CD14-positive monocyte (primary cell): ENCODE measurements around the gene ELAPOR1. TPM values are rescaled to one million over a fixed set of nuclear protein-coding genes. Genes with fewer than 3 reads are reported as not detected.
A peak's percentile ranks its signal among the peaks of the same experiment; 100 is the strongest.

ENCODE experiments used
- DNase-seq, 3 donors: peaks; one replicate each; pipeline ENCODE4 v3.0.0-alpha.2; 2011 to 2022
- H2AFZ ChIP-seq: 2 replicates; pipeline ENCODE4 v1.6.0; 2012; ENCODE audit warnings: mild to moderate bottlenecking, low read depth, low read length, inconsistent platforms; ENCODE audit not compliant: insufficient read depth, poor library complexity, severe bottlenecking
- H3K27ac ChIP-seq, 2 donors: 1 replicate in 1 of 2; 2 replicates in 1 of 2; pipeline ENCODE4 v1.5.1; 2012 to 2013; ENCODE audit warnings: low read length in 2 of 2, control low read depth in 1 of 2, inconsistent platforms in 1 of 2, low read depth in 1 of 2, mild to moderate bottlenecking in 1 of 2
- H3K27me3 ChIP-seq, 2 donors: one replicate each; pipeline versions ENCODE4 v1.6.0 to v1.6.1; 2011 to 2013; ENCODE audit warnings: low read length in 2 of 2; ENCODE audit not compliant: control insufficient read depth in 2 of 2, insufficient read depth in 2 of 2
- H3K36me3 ChIP-seq, 2 donors: replicated peaks in 1 of 2; 1 replicate in 1 of 2; 2 replicates in 1 of 2; pipeline versions ENCODE4 v1.5.1 to v1.6.1; 2012 to 2013; ENCODE audit warnings: low read length in 2 of 2, control low read depth in 1 of 2, inconsistent platforms in 1 of 2, mild to moderate bottlenecking in 1 of 2; ENCODE audit not compliant: insufficient read depth in 2 of 2, control insufficient read depth in 1 of 2
- H3K4me1 ChIP-seq, 2 donors: 1 replicate in 1 of 2; 2 replicates in 1 of 2; pipeline versions ENCODE4 v1.5.1 to v1.6.1; 2012 to 2013; ENCODE audit warnings: low read length in 2 of 2, control low read depth in 1 of 2, inconsistent platforms in 1 of 2, mild to moderate bottlenecking in 1 of 2, moderate library complexity in 1 of 2; ENCODE audit not compliant: insufficient read depth in 2 of 2, control insufficient read depth in 1 of 2
- H3K4me2 ChIP-seq: replicated peaks from 2 replicates; pipeline ENCODE3; 2012; ENCODE audit warnings: low read length, moderate library complexity, mild to moderate bottlenecking; ENCODE audit not compliant: poor library complexity, severe bottlenecking; ENCODE audit errors: extremely low read depth
- H3K4me3 ChIP-seq, 3 experiments: fragments of 200-600 bp in 1 of 3; sonication (generic) in 1 of 3; replicated peaks in 1 of 3; 1 replicate in 2 of 3; 2 replicates in 1 of 3; pipeline ENCODE4 v1.5.1; 2011 to 2013; ENCODE audit warnings: low read length in 3 of 3, mild to moderate bottlenecking in 3 of 3, control low read depth in 2 of 3, low read depth in 2 of 3, inconsistent platforms in 1 of 3, moderate library complexity in 1 of 3
- H3K79me2 ChIP-seq: 2 replicates; pipeline ENCODE4 v1.6.0; 2012; ENCODE audit warnings: mild to moderate bottlenecking, control low read depth, inconsistent platforms, low read length, moderate library complexity; ENCODE audit not compliant: insufficient read depth
- H3K9ac ChIP-seq: 2 replicates; pipeline ENCODE4 v1.6.0; 2017; ENCODE audit warnings: low read length, mild to moderate bottlenecking; ENCODE audit not compliant: insufficient read depth, poor library complexity, severe bottlenecking
- H3K9me3 ChIP-seq, 2 donors: replicated peaks in 1 of 2; 1 replicate in 1 of 2; 2 replicates in 1 of 2; pipeline versions ENCODE4 v1.5.1 to v1.6.1; 2012 to 2013; ENCODE audit warnings: low read length in 2 of 2, control low read depth in 1 of 2; ENCODE audit not compliant: control insufficient read depth in 1 of 2, insufficient read depth in 1 of 2
- H4K20me1 ChIP-seq: 2 replicates; pipeline ENCODE4 v1.6.0; 2012; ENCODE audit warnings: mild to moderate bottlenecking, low read length, control low read depth, moderate library complexity; ENCODE audit not compliant: insufficient read depth
- H3K27ac Mint-ChIP-seq, 7 donors: one replicate each; pipeline ENCODE4 v1.8.0; 2020; ENCODE audit warnings: mild to moderate bottlenecking in 7 of 7, mixed read lengths in 7 of 7, moderate library complexity in 6 of 7, inconsistent platforms in 2 of 7
- H3K27me3 Mint-ChIP-seq, 3 donors: one replicate each; pipeline ENCODE4 v1.8.0; 2021 to 2022; ENCODE audit warnings: low read depth in 3 of 3, mild to moderate bottlenecking in 3 of 3, mixed read lengths in 3 of 3, moderate library complexity in 3 of 3, inconsistent platforms in 1 of 3
- H3K36me3 Mint-ChIP-seq, 2 donors: one replicate each; pipeline ENCODE4 v1.8.0; 2020; ENCODE audit warnings: mixed read lengths in 2 of 2, inconsistent platforms in 1 of 2, mild to moderate bottlenecking in 1 of 2
- H3K4me1 Mint-ChIP-seq: one replicate; pipeline ENCODE4 v1.8.0; 2020; ENCODE audit warnings: mild to moderate bottlenecking, mixed read lengths
- H3K4me3 Mint-ChIP-seq, 2 donors: one replicate each; pipeline ENCODE4 v1.8.0; 2020; ENCODE audit warnings: mild to moderate bottlenecking in 2 of 2, mixed read lengths in 2 of 2, moderate library complexity in 1 of 2
- H3K9me3 Mint-ChIP-seq, 7 donors: one replicate each; pipeline ENCODE4 v1.8.0; 2020 to 2022; ENCODE audit warnings: mixed read lengths in 7 of 7, mild to moderate bottlenecking in 6 of 7, moderate library complexity in 6 of 7, inconsistent platforms in 2 of 7
- WGBS: methylation state at CpG from one replicate; pipeline ENCODE4 v1.1.5; 2013; ENCODE audit warnings: missing lambda C conversion rate; ENCODE audit not compliant: insufficient coverage; 5-methylcytosine and 5-hydroxymethylcytosine counted together
- intact Hi-C, 2 donors: fragments of 100-400 bp; cut with micrococcal nuclease; formaldehyde crosslinking; loops; one replicate each; pipeline versions ENCODE4 v1.15.0 to v1.15.1; 2023
- polyA plus RNA-seq, 3 donors: library from polyadenylated mRNA; depleted of rRNA in 1 of 3; unstranded in 2 of 3; stranded (reverse) in 1 of 3; fragments of 300-500 nt in 2 of 3; fragments of >200 nt in 1 of 3; fragmentation: Illumina TruSeq in 2 of 3; gene quantifications; 1 replicate in 2 of 3; 2 replicates in 1 of 3; pipeline ENCODE4 v1.2.3, GENCODE V29; 2012 to 2021
- TF ChIP-seq, protein P1 (sequence below): fragments of 200-600 bp; IDR thresholded peaks from one replicate; pipeline ENCODE4 v1.8.0; 2022; ENCODE audit warnings: antibody characterized with exemption, mild to moderate bottlenecking

The ELAPOR1 gene
- polyA plus RNA-seq, 3 donors = 0.12 TPM; not detected in 2

GRCh38 chr1:109078317-109078716 is 35.6 kb upstream of the ELAPOR1 start:
- Histone ChIP-seq H3K9me3 (no peaks in the 10 kb centered on the region), H3K36me3 (no peaks in the 10 kb centered on the region), H3K79me2 (peaks cover 22% of the 10 kb centered on the region), H3K9ac (no peak overlapping the region), H3K4me3 (no peak overlapping the region), H3K4me2 (no peak overlapping the region), H3K27ac (no peak overlapping the region), H3K27me3 (no peaks in the 10 kb centered on the region), H2AFZ (no peak overlapping the region), H4K20me1 (no peaks in the 10 kb centered on the region), H3K4me1 (peaks cover 13 to 20% of the 10 kb centered on the region in 2 donors)
- peaks cover 0 to 2% (median 0%) of the 10 kb centered on the region in 7 donors for H3K9me3 Mint-ChIP-seq
- TF ChIP-seq, protein P1, sequence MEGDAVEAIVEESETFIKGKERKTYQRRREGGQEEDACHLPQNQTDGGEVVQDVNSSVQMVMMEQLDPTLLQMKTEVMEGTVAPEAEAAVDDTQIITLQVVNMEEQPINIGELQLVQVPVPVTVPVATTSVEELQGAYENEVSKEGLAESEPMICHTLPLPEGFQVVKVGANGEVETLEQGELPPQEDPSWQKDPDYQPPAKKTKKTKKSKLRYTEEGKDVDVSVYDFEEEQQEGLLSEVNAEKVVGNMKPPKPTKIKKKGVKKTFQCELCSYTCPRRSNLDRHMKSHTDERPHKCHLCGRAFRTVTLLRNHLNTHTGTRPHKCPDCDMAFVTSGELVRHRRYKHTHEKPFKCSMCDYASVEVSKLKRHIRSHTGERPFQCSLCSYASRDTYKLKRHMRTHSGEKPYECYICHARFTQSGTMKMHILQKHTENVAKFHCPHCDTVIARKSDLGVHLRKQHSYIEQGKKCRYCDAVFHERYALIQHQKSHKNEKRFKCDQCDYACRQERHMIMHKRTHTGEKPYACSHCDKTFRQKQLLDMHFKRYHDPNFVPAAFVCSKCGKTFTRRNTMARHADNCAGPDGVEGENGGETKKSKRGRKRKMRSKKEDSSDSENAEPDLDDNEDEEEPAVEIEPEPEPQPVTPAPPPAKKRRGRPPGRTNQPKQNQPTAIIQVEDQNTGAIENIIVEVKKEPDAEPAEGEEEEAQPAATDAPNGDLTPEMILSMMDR = no peak
- intact Hi-C loops = no loop called here
- peaks cover 11% of the 10 kb centered on the region for H3K4me1 Mint-ChIP-seq
- H3K27ac Mint-ChIP-seq = peak overlapping the region in 1 of 7 donors; percentile 35
- peaks cover 0 to 3% (median 3%) of the 10 kb centered on the region in 3 donors for H3K27me3 Mint-ChIP-seq
- peak in 1 of 3 donors; percentile 16 for DNase-seq
- 83% methylated on average over 1 of the region's 1 CpG for WGBS
- H3K36me3 Mint-ChIP-seq = peaks cover 6 to 10% of the 10 kb centered on the region in 2 donors
- H3K4me3 Mint-ChIP-seq = no peak overlapping the region

DNA sequence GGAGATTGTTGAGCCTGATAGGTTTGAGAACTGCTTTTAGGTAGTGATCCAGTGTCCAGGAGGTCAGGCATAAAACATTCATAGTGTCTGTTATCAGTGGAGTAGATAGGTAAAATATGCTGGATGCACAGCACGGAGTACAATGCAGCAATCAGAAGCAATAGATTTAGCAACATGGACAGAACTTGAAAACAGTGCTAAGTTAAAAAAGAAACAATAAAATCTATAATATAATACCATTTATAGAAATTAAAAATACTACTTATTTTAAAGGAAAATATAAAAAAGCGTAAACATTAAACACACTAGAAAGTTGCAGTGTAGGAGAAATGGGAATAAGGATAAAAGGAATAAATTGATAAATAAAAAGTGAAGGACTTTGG is 34.7 kb upstream of the ELAPOR1 start:
- Mint-ChIP-seq H3K4me3 (no peak overlapping the region), H3K27ac (no peak overlapping the region), H3K36me3 (peaks cover 1 to 2% of the 10 kb centered on the region in 2 donors), H3K27me3 (peaks cover 0 to 3% (median 3%) of the 10 kb centered on the region in 3 donors), H3K9me3 (peaks cover 0 to 2% (median 0%) of the 10 kb centered on the region in 7 donors), H3K4me1 (peaks cover 13% of the 10 kb centered on the region)
- Histone ChIP-seq H3K27ac (no peak overlapping the region), H3K36me3 (no peaks in the 10 kb centered on the region), H2AFZ (no peak overlapping the region), H3K4me1 (peaks cover 13 to 19% of the 10 kb centered on the region in 2 donors), H3K9ac (no peak overlapping the region), H3K79me2 (peaks cover 15% of the 10 kb centered on the region), H3K9me3 (no peaks in the 10 kb centered on the region), H4K20me1 (no peaks in the 10 kb centered on the region), H3K27me3 (no peaks in the 10 kb centered on the region), H3K4me2 (no peak overlapping the region), H3K4me3 (no peak overlapping the region)
- no peak for DNase-seq
- intact Hi-C loops = no loop called here
- no CpG with 5 or more reads among the region's 2 CpGs for WGBS
- TF ChIP-seq, protein P1 = no peak
